Measurements from ENCODE around the gene MED4.

The MED4 gene

DNA sequence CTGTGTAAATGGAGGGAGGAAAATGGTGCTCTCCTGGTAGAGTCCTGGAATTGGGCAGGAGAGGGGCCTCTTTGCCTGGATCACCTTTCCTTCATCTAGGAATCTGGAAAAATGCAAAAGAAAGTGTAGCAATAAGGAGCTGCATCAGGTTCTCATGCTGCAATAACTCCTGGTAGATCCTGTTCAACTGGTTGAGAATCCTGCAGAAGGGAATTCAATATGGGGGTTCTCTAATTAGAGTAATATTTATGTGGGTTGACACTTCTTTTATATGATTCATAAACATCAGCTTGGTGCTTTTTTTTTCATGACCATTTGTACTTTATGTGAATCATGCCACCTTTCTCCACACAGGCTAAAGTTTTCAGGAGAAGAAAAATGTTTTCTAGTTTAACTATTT lies 66.8 kb downstream of the MED4 start:
- no peak for DNase-seq
